ENCODE data around the gene MGAT5B.
"Not testable (repeated sequence)": the region's sequence is repeated elsewhere in the genome, so short reads cannot be mapped to it uniquely, and the experiment has no call there.

MGAT5B gene

GRCh38 chr17:76868176-76868668 lies at the start of gene MGAT5B:
TSS of gene MGAT5B (plus strand) at chr17:76868404. CDS start at chr17:76869030, 626 bp downstream.
- in situ Hi-C loops (cut with HindIII; ENCODE audit: low sequenced_read_pairs), result no loop called here

- in situ Hi-C loops (cut with HindIII; ENCODE audit: low sequenced_read_pairs), result loop anchor here (5.0 kb wide), 1 partner anchor 77 kb away; no protein-coding TSS in a partner anchor
These were observed 48.2 kb upstream of the MGAT5B start for GRCh38 chr17:76820039-76820438.

GRCh38 chr17:76820561-76820960 lies 47.6 kb upstream of the MGAT5B start:
- in situ Hi-C loops (cut with HindIII; ENCODE audit: low sequenced_read_pairs), result loop anchor here (5.0 kb wide), 1 partner anchor 77 kb away; no protein-coding TSS in a partner anchor

GRCh38 chr17:76822184-76822778 lies 45.9 kb upstream of the MGAT5B start:
- in situ Hi-C loops (cut with HindIII; ENCODE audit: low sequenced_read_pairs), result loop anchor here (5.0 kb wide), 1 partner anchor 75 kb away; no protein-coding TSS in a partner anchor

GRCh38 chr17:76824093-76824492 lies 44.1 kb upstream of the MGAT5B start:
- in situ Hi-C loops (cut with HindIII; ENCODE audit: low sequenced_read_pairs), result loop anchor here (5.0 kb wide), 1 partner anchor 73 kb away; no protein-coding TSS in a partner anchor

GRCh38 chr17:76826330-76827068 lies 41.7 kb upstream of the MGAT5B start:
- in situ Hi-C loops (cut with HindIII; ENCODE audit: low sequenced_read_pairs), result no loop called here

GRCh38 chr17:76827736-76828135 lies 40.5 kb upstream of the MGAT5B start:
- in situ Hi-C loops (cut with HindIII; ENCODE audit: low sequenced_read_pairs), result no loop called here

GRCh38 chr17:76830987-76831715 lies 37.1 kb upstream of the MGAT5B start:
- in situ Hi-C loops (cut with HindIII; ENCODE audit: low sequenced_read_pairs), result no loop called here

GRCh38 chr17:76833034-76833644 lies 35.1 kb upstream of the MGAT5B start:
- in situ Hi-C loops (cut with HindIII; ENCODE audit: low sequenced_read_pairs), result no loop called here

- in situ Hi-C loops (cut with HindIII; ENCODE audit: low sequenced_read_pairs), result no loop called here
These were observed 34.5 kb upstream of the MGAT5B start for GRCh38 chr17:76833747-76834146.

GRCh38 chr17:76834870-76835269 lies 33.3 kb upstream of the MGAT5B start:
- in situ Hi-C loops (cut with HindIII; ENCODE audit: low sequenced_read_pairs), result no loop called here

- in situ Hi-C loops (cut with HindIII; ENCODE audit: low sequenced_read_pairs), result no loop called here
These were observed 27.8 kb upstream of the MGAT5B start for GRCh38 chr17:76840443-76840767.

GRCh38 chr17:76840884-76841775 lies 27.1 kb upstream of the MGAT5B start:
- in situ Hi-C loops (cut with HindIII; ENCODE audit: low sequenced_read_pairs), result no loop called here

GRCh38 chr17:76841776-76842405 lies 26.3 kb upstream of the MGAT5B start:
- in situ Hi-C loops (cut with HindIII; ENCODE audit: low sequenced_read_pairs), result no loop called here

- in situ Hi-C loops (cut with HindIII; ENCODE audit: low sequenced_read_pairs), result not testable (repeated sequence)
These were observed 25.1 kb upstream of the MGAT5B start for GRCh38 chr17:76843068-76843467.

GRCh38 chr17:76843703-76844484 lies 24.3 kb upstream of the MGAT5B start:
- in situ Hi-C loops (cut with HindIII; ENCODE audit: low sequenced_read_pairs), result no loop called here

GRCh38 chr17:76844485-76844829 lies 23.7 kb upstream of the MGAT5B start:
- in situ Hi-C loops (cut with HindIII; ENCODE audit: low sequenced_read_pairs), result no loop called here

GRCh38 chr17:76844846-76845245 lies 23.4 kb upstream of the MGAT5B start:
- in situ Hi-C loops (cut with HindIII; ENCODE audit: low sequenced_read_pairs), result no loop called here

GRCh38 chr17:76845541-76846017 lies 22.6 kb upstream of the MGAT5B start:
- in situ Hi-C loops (cut with HindIII; ENCODE audit: low sequenced_read_pairs), result no loop called here

All from endothelial cell of hepatic sinusoid (primary cell).